ENCODE results near the gene ZFP36L1. TPM values are rescaled to one million over a fixed set of nuclear protein-coding genes. Genes with fewer than 3 reads are reported as not detected.

Gene ZFP36L1
- total and polyA plus RNA-seq, 2 experiments from 2014 or later = 219 to 1,327 TPM

GRCh38 chr14:68744613-68745012, 48.3 kb downstream of the ZFP36L1 start:
- no peak overlapping the region for H3K27ac ChIP-seq
- no peaks in the 10 kb centered on the region for H3K9me3 ChIP-seq (ENCODE audit: low read depth)
- no peak for TF ChIP-seq CTCF (IDR thresholded peaks at IDR 0.05; ENCODE audit: low read depth, low read length)
- no peaks in the 10 kb centered on the region for H3K27me3 ChIP-seq
- no peaks in the 10 kb centered on the region for H3K36me3 ChIP-seq
- no peak for DNase-seq (ENCODE audit: low read depth in 1 of 2, low spot score in 1 of 2)
- H3K4me3 ChIP-seq = no peak overlapping the region
- peaks cover 38% of the 10 kb centered on the region for H3K4me1 ChIP-seq (ENCODE audit: low read depth)

GRCh38 chr14:68741839-68742470, 50.9 kb downstream of the ZFP36L1 start:
- no peak for DNase-seq (ENCODE audit: low read depth in 1 of 2, low spot score in 1 of 2)
- H3K27me3 ChIP-seq = no peaks in the 10 kb centered on the region
- no peak for TF ChIP-seq CTCF (IDR thresholded peaks at IDR 0.05; ENCODE audit: low read depth, low read length)
- no peak overlapping the region for H3K4me3 ChIP-seq
- no peaks in the 10 kb centered on the region for H3K36me3 ChIP-seq
- H3K9me3 ChIP-seq (ENCODE audit: low read depth) = no peaks in the 10 kb centered on the region
- H3K4me1 ChIP-seq (ENCODE audit: low read depth) = peaks cover 28% of the 10 kb centered on the region
- H3K27ac ChIP-seq = no peak overlapping the region

- no peaks in the 10 kb centered on the region for H3K27me3 ChIP-seq
- no peak for DNase-seq (ENCODE audit: low read depth in 1 of 2, low spot score in 1 of 2)
- H3K36me3 ChIP-seq = no peaks in the 10 kb centered on the region
- peaks cover 32% of the 10 kb centered on the region for H3K4me1 ChIP-seq (ENCODE audit: low read depth)
- TF ChIP-seq CTCF (IDR thresholded peaks at IDR 0.05; ENCODE audit: low read depth, low read length) = no peak
- no peak overlapping the region for H3K4me3 ChIP-seq
- no peaks in the 10 kb centered on the region for H3K9me3 ChIP-seq (ENCODE audit: low read depth)
- no peak overlapping the region for H3K27ac ChIP-seq
These were observed 51.4 kb downstream of the ZFP36L1 start for GRCh38 chr14:68741477-68741791.

GRCh38 chr14:68740788-68741476, 51.9 kb downstream of the ZFP36L1 start:
- peaks cover 37% of the 10 kb centered on the region for H3K4me1 ChIP-seq (ENCODE audit: low read depth)

GRCh38 chr14:68739701-68740100, 53.2 kb downstream of the ZFP36L1 start:
- H3K27ac ChIP-seq = peak overlapping the region; percentile 71
- no peak overlapping the region for H3K4me3 ChIP-seq
- no peak for TF ChIP-seq CTCF (IDR thresholded peaks at IDR 0.05; ENCODE audit: low read depth, low read length)

More at GRCh38 chr14:68740788-68741476, 51.9 kb downstream of the ZFP36L1 start:
- no peaks in the 10 kb centered on the region for H3K27me3 ChIP-seq
- H3K4me3 ChIP-seq = no peak overlapping the region
- H3K9me3 ChIP-seq (ENCODE audit: low read depth) = no peaks in the 10 kb centered on the region
- H3K27ac ChIP-seq = no peak overlapping the region
- no peak for TF ChIP-seq CTCF (IDR thresholded peaks at IDR 0.05; ENCODE audit: low read depth, low read length)
- no peaks in the 10 kb centered on the region for H3K36me3 ChIP-seq
- DNase-seq (ENCODE audit: low read depth in 1 of 2, low spot score in 1 of 2) = no peak

More at GRCh38 chr14:68739701-68740100, 53.2 kb downstream of the ZFP36L1 start:
- peaks cover 39% of the 10 kb centered on the region for H3K4me1 ChIP-seq (ENCODE audit: low read depth)
- no peaks in the 10 kb centered on the region for H3K27me3 ChIP-seq
- no peaks in the 10 kb centered on the region for H3K9me3 ChIP-seq (ENCODE audit: low read depth)
- H3K36me3 ChIP-seq = no peaks in the 10 kb centered on the region
- DNase-seq (ENCODE audit: low read depth in 1 of 2, low spot score in 1 of 2) = peak in 1 of 2 donors; percentile 78
